PFSK-1 (cell line): ENCODE data around the gene NCF4.

Experiments used
- FOXP2 ChIP-seq: optimal IDR thresholded peaks from 2 replicates; pipeline ENCODE3; 2011; ENCODE audit warnings: borderline replicate concordance, control low read depth, inconsistent platforms; ENCODE audit not compliant: insufficient read depth; ENCODE audit errors: extremely low read length, extremely low read depth
- POLR2AphosphoS5 ChIP-seq: IDR thresholded peaks from 2 replicates; pipeline ENCODE4 v1.6.1; 2012; ENCODE audit warnings: low read depth, mild to moderate bottlenecking, control low read depth, low read length, moderate library complexity
- REST ChIP-seq, 2 experiments: IDR thresholded peaks; 2 replicates each; pipeline versions ENCODE4 v1.6.1 to v1.8.0; 2011 to 2012; ENCODE audit warnings: low read depth in 2 of 2, low read length in 2 of 2, control low read depth in 1 of 2, inconsistent platforms in 1 of 2, mild to moderate bottlenecking in 1 of 2, moderate library complexity in 1 of 2; ENCODE audit not compliant: insufficient read depth in 1 of 2
- SIN3A ChIP-seq: IDR thresholded peaks from 2 replicates; pipeline ENCODE4 v1.6.1; 2012; ENCODE audit warnings: mild to moderate bottlenecking, low read length, moderate library complexity, borderline replicate concordance; ENCODE audit not compliant: insufficient read depth
- TAF1 ChIP-seq: IDR thresholded peaks from 2 replicates; pipeline ENCODE4 v1.6.1; 2012; ENCODE audit warnings: low read length, control low read depth, borderline replicate concordance; ENCODE audit not compliant: insufficient read depth

NCF4 gene

GRCh38 chr22:36923131-36923788, 62.5 kb downstream of the NCF4 start:
- TF ChIP-seq SIN3A, result no peak
- TF ChIP-seq TAF1, result no peak
- TF ChIP-seq FOXP2, result no peak
- no peak for TF ChIP-seq REST (IDR thresholded peaks at IDR 0.05; ENCODE audit: insufficient read depth in 1 of 2, low read depth in 2 of 2, low read length in 2 of 2)
- TF ChIP-seq POLR2AphosphoS5, result no peak

- TF ChIP-seq SIN3A (no peak), REST (IDR thresholded peaks at IDR 0.05; ENCODE audit: insufficient read depth in 1 of 2, low read depth in 2 of 2, low read length in 2 of 2) (no peak), TAF1 (no peak), FOXP2 (no peak), POLR2AphosphoS5 (no peak)
These were observed 63.4 kb downstream of the NCF4 start for GRCh38 chr22:36924151-36924698.

- TF ChIP-seq FOXP2 (no peak), REST (IDR thresholded peaks at IDR 0.05; ENCODE audit: insufficient read depth in 1 of 2, low read depth in 2 of 2, low read length in 2 of 2) (no peak)
These were observed 64.8 kb downstream of the NCF4 start for GRCh38 chr22:36925388-36926290.

GRCh38 chr22:36926309-36926708, 65.5 kb downstream of the NCF4 start:
- no peak for TF ChIP-seq POLR2AphosphoS5
- no peak for TF ChIP-seq SIN3A
- no peak for TF ChIP-seq REST (IDR thresholded peaks at IDR 0.05; ENCODE audit: insufficient read depth in 1 of 2, low read depth in 2 of 2, low read length in 2 of 2)
- no peak for TF ChIP-seq TAF1
- TF ChIP-seq FOXP2, result no peak
